ENCODE results near the gene ATF7IP2.

GRCh38 chr16:10465821-10466220 is 80.0 kb downstream of the ATF7IP2 start:
- TF ChIP-seq CTCF (IDR thresholded peaks at IDR 0.05) (no peak), POLR2AphosphoS5 (IDR thresholded peaks at IDR 0.05) (no peak)

Data from sigmoid colon (tissue), 4 donors.